ENCODE data around the gene MTARC2.

Gene MTARC2

GRCh38 chr1:220791956-220792355 is 43.8 kb downstream of the MTARC2 start:
- Histone ChIP-seq H3K4me1 (ENCODE audit: insufficient read depth, insufficient read length) (no peaks in the 10 kb centered on the region), H3K36me3 (ENCODE audit: insufficient read depth, insufficient read length, low read length) (peaks cover 8% of the 10 kb centered on the region), H3K4me3 (ENCODE audit: insufficient read length, low read depth) (no peak overlapping the region), H3K27me3 (ENCODE audit: insufficient read depth, insufficient read length) (no peaks in the 10 kb centered on the region), H3K9ac (ENCODE audit: insufficient read length, low read depth) (no peak overlapping the region), H3K9me3 (ENCODE audit: insufficient read depth, low read length) (no peaks in the 10 kb centered on the region)
- no peak for TF ChIP-seq SUZ12 (IDR thresholded peaks at IDR 0.05; ENCODE audit: extremely low read depth, insufficient read depth, insufficient read length)
- no peak for TF ChIP-seq ZNF274 (IDR thresholded peaks at IDR 0.05; ENCODE audit: low read depth, low read length)
- DNase-seq (ENCODE audit: low read depth, low spot score), result no peak

- Histone ChIP-seq H3K4me1 (ENCODE audit: insufficient read depth, insufficient read length) (no peaks in the 10 kb centered on the region), H3K4me3 (ENCODE audit: insufficient read length, low read depth) (no peak overlapping the region), H3K9me3 (ENCODE audit: insufficient read depth, low read length) (no peaks in the 10 kb centered on the region), H3K36me3 (ENCODE audit: insufficient read depth, insufficient read length, low read length) (peaks cover 34% of the 10 kb centered on the region), H3K9ac (ENCODE audit: insufficient read length, low read depth) (no peak overlapping the region), H3K27me3 (ENCODE audit: insufficient read depth, insufficient read length) (no peaks in the 10 kb centered on the region)
- TF ChIP-seq YY1 (IDR thresholded peaks at IDR 0.05; ENCODE audit: insufficient read depth, insufficient read length), result no peak
- TF ChIP-seq ZNF274 (IDR thresholded peaks at IDR 0.05; ENCODE audit: low read depth, low read length), result no peak
- TF ChIP-seq SUZ12 (IDR thresholded peaks at IDR 0.05; ENCODE audit: extremely low read depth, insufficient read depth, insufficient read length), result no peak
- no peak for DNase-seq (ENCODE audit: low read depth, low spot score)
Measured at GRCh38 chr1:220796530-220796929, 48.4 kb downstream of the MTARC2 start.

- no peak for DNase-seq (ENCODE audit: low read depth, low spot score)
- H3K4me3 ChIP-seq (ENCODE audit: insufficient read length, low read depth), result no peak overlapping the region
- no peaks in the 10 kb centered on the region for H3K27me3 ChIP-seq (ENCODE audit: insufficient read depth, insufficient read length)
- H3K36me3 ChIP-seq (ENCODE audit: insufficient read depth, insufficient read length, low read length), result peaks cover 40% of the 10 kb centered on the region
- H3K9me3 ChIP-seq (ENCODE audit: insufficient read depth, low read length), result no peaks in the 10 kb centered on the region
- TF ChIP-seq SUZ12 (IDR thresholded peaks at IDR 0.05; ENCODE audit: extremely low read depth, insufficient read depth, insufficient read length), result no peak
- no peak for TF ChIP-seq YY1 (IDR thresholded peaks at IDR 0.05; ENCODE audit: insufficient read depth, insufficient read length)
- no peak for TF ChIP-seq ZNF274 (IDR thresholded peaks at IDR 0.05; ENCODE audit: low read depth, low read length)
- no peaks in the 10 kb centered on the region for H3K4me1 ChIP-seq (ENCODE audit: insufficient read depth, insufficient read length)
- H3K9ac ChIP-seq (ENCODE audit: insufficient read length, low read depth), result no peak overlapping the region
Measured at GRCh38 chr1:220797044-220797443, 48.9 kb downstream of the MTARC2 start.

- no peak for DNase-seq (ENCODE audit: low read depth, low spot score)
- Histone ChIP-seq H3K36me3 (ENCODE audit: insufficient read depth, insufficient read length, low read length) (peaks cover 40% of the 10 kb centered on the region), H3K9ac (ENCODE audit: insufficient read length, low read depth) (no peak overlapping the region), H3K9me3 (ENCODE audit: insufficient read depth, low read length) (no peaks in the 10 kb centered on the region), H3K4me1 (ENCODE audit: insufficient read depth, insufficient read length) (no peaks in the 10 kb centered on the region), H3K4me3 (ENCODE audit: insufficient read length, low read depth) (no peak overlapping the region), H3K27me3 (ENCODE audit: insufficient read depth, insufficient read length) (no peaks in the 10 kb centered on the region)
- TF ChIP-seq ZNF274 (IDR thresholded peaks at IDR 0.05; ENCODE audit: low read depth, low read length) (no peak), SUZ12 (IDR thresholded peaks at IDR 0.05; ENCODE audit: extremely low read depth, insufficient read depth, insufficient read length) (no peak), YY1 (IDR thresholded peaks at IDR 0.05; ENCODE audit: insufficient read depth, insufficient read length) (no peak)
Measured at GRCh38 chr1:220797553-220797952, 49.4 kb downstream of the MTARC2 start.

GRCh38 chr1:220798338-220798737 is 50.2 kb downstream of the MTARC2 start:
- DNase-seq (ENCODE audit: low read depth, low spot score), result no peak
- TF ChIP-seq ZNF274 (IDR thresholded peaks at IDR 0.05; ENCODE audit: low read depth, low read length), result no peak
- peaks cover 40% of the 10 kb centered on the region for H3K36me3 ChIP-seq (ENCODE audit: insufficient read depth, insufficient read length, low read length)
- H3K9ac ChIP-seq (ENCODE audit: insufficient read length, low read depth), result no peak overlapping the region
- H3K9me3 ChIP-seq (ENCODE audit: insufficient read depth, low read length), result no peaks in the 10 kb centered on the region
- H3K4me3 ChIP-seq (ENCODE audit: insufficient read length, low read depth), result no peak overlapping the region
- no peaks in the 10 kb centered on the region for H3K27me3 ChIP-seq (ENCODE audit: insufficient read depth, insufficient read length)
- H3K4me1 ChIP-seq (ENCODE audit: insufficient read depth, insufficient read length), result no peaks in the 10 kb centered on the region

GRCh38 chr1:220800262-220800661 is 52.1 kb downstream of the MTARC2 start:
- Histone ChIP-seq H3K4me1 (ENCODE audit: insufficient read depth, insufficient read length) (no peaks in the 10 kb centered on the region), H3K27me3 (ENCODE audit: insufficient read depth, insufficient read length) (no peaks in the 10 kb centered on the region), H3K36me3 (ENCODE audit: insufficient read depth, insufficient read length, low read length) (peaks cover 46% of the 10 kb centered on the region), H3K9ac (ENCODE audit: insufficient read length, low read depth) (no peak overlapping the region), H3K4me3 (ENCODE audit: insufficient read length, low read depth) (no peak overlapping the region), H3K9me3 (ENCODE audit: insufficient read depth, low read length) (no peaks in the 10 kb centered on the region)
- DNase-seq (ENCODE audit: low read depth, low spot score), result no peak
- TF ChIP-seq ZNF274 (IDR thresholded peaks at IDR 0.05; ENCODE audit: low read depth, low read length), result no peak
- no peak for TF ChIP-seq YY1 (IDR thresholded peaks at IDR 0.05; ENCODE audit: insufficient read depth, insufficient read length)
- TF ChIP-seq SUZ12 (IDR thresholded peaks at IDR 0.05; ENCODE audit: extremely low read depth, insufficient read depth, insufficient read length), result no peak

GRCh38 chr1:220803401-220804201 is 55.5 kb downstream of the MTARC2 start:
- no peaks in the 10 kb centered on the region for H3K9me3 ChIP-seq (ENCODE audit: insufficient read depth, low read length)
- no peak overlapping the region for H3K9ac ChIP-seq (ENCODE audit: insufficient read length, low read depth)
- H3K4me1 ChIP-seq (ENCODE audit: insufficient read depth, insufficient read length), result no peaks in the 10 kb centered on the region
- DNase-seq (ENCODE audit: low read depth, low spot score), result no peak
- H3K4me3 ChIP-seq (ENCODE audit: insufficient read length, low read depth), result no peak overlapping the region
- TF ChIP-seq SUZ12 (IDR thresholded peaks at IDR 0.05; ENCODE audit: extremely low read depth, insufficient read depth, insufficient read length) (no peak), YY1 (IDR thresholded peaks at IDR 0.05; ENCODE audit: insufficient read depth, insufficient read length) (no peak), ZNF274 (IDR thresholded peaks at IDR 0.05; ENCODE audit: low read depth, low read length) (no peak)
- H3K36me3 ChIP-seq (ENCODE audit: insufficient read depth, insufficient read length, low read length), result peaks cover 36% of the 10 kb centered on the region
- no peaks in the 10 kb centered on the region for H3K27me3 ChIP-seq (ENCODE audit: insufficient read depth, insufficient read length)

All from NT2/D1 (cell line).